Right ventricle myocardium superior (tissue), 1 donor: ENCODE data around the gene VPS26B. TPM values are rescaled to one million over a fixed set of nuclear protein-coding genes. Genes with fewer than 3 reads are reported as not detected.
A peak's percentile ranks its signal among the peaks of the same experiment; 100 is the strongest.

ENCODE experiments used
- ATAC-seq: fragments of 200-7000 bp; cut with Tn5 transposase; one replicate; pipeline ENCODE4 v1.9.1; 2020; ENCODE audit warnings: mild to moderate bottlenecking; ENCODE audit not compliant: poor library complexity
- DNase-seq: peaks from one replicate; pipeline ENCODE4 v3.0.0-alpha.2; 2020
- intact Hi-C: fragments of 100-400 bp; cut with DNase I; formaldehyde crosslinking; loops from one replicate; pipeline ENCODE4 v1.11.2; 2022
- total RNA-seq: library from RNA; stranded (reverse); fragmentation: NEBNext Ultra II Directional; extraction: Animal tissue kit (Norgen Biotek cat#: 25700); gene quantifications from one replicate; pipeline ENCODE4 v1.2.1, GENCODE V29; 2021
- donor health status: DM: no; HTN: yes; CAD: no; lungs with severe emphysema.

The VPS26B gene
- total RNA-seq, 1 donor from 2014 or later, result 38.8 TPM

GRCh38 chr11:134229126-134229790 lies 4.8 kb downstream of the VPS26B start:
- no peak for DNase-seq
- intact Hi-C loops, result no loop called here
- no peak for ATAC-seq

GRCh38 chr11:134230339-134230738 lies 5.9 kb downstream of the VPS26B start:
- ATAC-seq (no peak), DNase-seq (no peak)
- intact Hi-C loops, result no loop called here

- no peak for DNase-seq
- no peak for ATAC-seq
- intact Hi-C loops, result no loop called here
Observed at GRCh38 chr11:134231958-134232659, 7.6 kb downstream of the VPS26B start.

GRCh38 chr11:134233729-134234179 lies 9.3 kb downstream of the VPS26B start:
- DNase-seq, result no peak
- no peak for ATAC-seq
- intact Hi-C loops, result no loop called here

- intact Hi-C loops, result no loop called here
- DNase-seq, result no peak
- peak; percentile 69 for ATAC-seq
Observed at GRCh38 chr11:134235399-134235798, 10.9 kb downstream of the VPS26B start.

- DNase-seq (no peak), ATAC-seq (no peak)
- intact Hi-C loops, result no loop called here
Observed at GRCh38 chr11:134236834-134237556, 12.5 kb downstream of the VPS26B start.

- ATAC-seq (no peak), DNase-seq (no peak)
- intact Hi-C loops, result no loop called here
Observed at GRCh38 chr11:134237557-134237922, 13.1 kb downstream of the VPS26B start.

GRCh38 chr11:134238956-134239355 lies 14.5 kb downstream of the VPS26B start:
- intact Hi-C loops, result no loop called here
- DNase-seq (no peak), ATAC-seq (no peak)

- ATAC-seq, result no peak
- intact Hi-C loops, result no loop called here
- no peak for DNase-seq
Observed at GRCh38 chr11:134240592-134240991, 16.1 kb downstream of the VPS26B start.

GRCh38 chr11:134242376-134242775 lies 17.9 kb downstream of the VPS26B start:
- DNase-seq (no peak), ATAC-seq (no peak)
- intact Hi-C loops, result no loop called here

GRCh38 chr11:134243913-134244312 lies 19.4 kb downstream of the VPS26B start:
- ATAC-seq (no peak), DNase-seq (no peak)
- intact Hi-C loops, result no loop called here

GRCh38 chr11:134244593-134244992 lies 20.1 kb downstream of the VPS26B start:
- ATAC-seq, result no peak
- intact Hi-C loops, result no loop called here
- DNase-seq, result no peak

- DNase-seq, result no peak
- intact Hi-C loops, result no loop called here
Observed at GRCh38 chr11:134245434-134245833, 21.0 kb downstream of the VPS26B start.

GRCh38 chr11:134246100-134246499 lies 21.6 kb downstream of the VPS26B start:
- DNase-seq, result no peak
- intact Hi-C loops, result no loop called here
- no peak for ATAC-seq

More at GRCh38 chr11:134245434-134245833, 21.0 kb downstream of the VPS26B start:
- no peak for ATAC-seq

- ATAC-seq (no peak), DNase-seq (no peak)
- intact Hi-C loops, result no loop called here
Observed at GRCh38 chr11:134246678-134247077, 22.2 kb downstream of the VPS26B start.

- ATAC-seq, result no peak
- no peak for DNase-seq
- intact Hi-C loops, result no loop called here
Observed at GRCh38 chr11:134248910-134249480, 24.5 kb downstream of the VPS26B start.

- intact Hi-C loops, result no loop called here
- DNase-seq (no peak), ATAC-seq (no peak)
Observed at GRCh38 chr11:134250246-134250645, 25.8 kb downstream of the VPS26B start.

- no peak for DNase-seq
- intact Hi-C loops, result no loop called here
- no peak for ATAC-seq
Observed at GRCh38 chr11:134250675-134251074, 26.2 kb downstream of the VPS26B start.

GRCh38 chr11:134252346-134253187 lies 28.1 kb downstream of the VPS26B start:
- intact Hi-C loops, result no loop called here
- DNase-seq, result no peak

More at GRCh38 chr11:134252346-134253187, 28.1 kb downstream of the VPS26B start:
- peak; percentile 33 for ATAC-seq
